T-helper 2 cell (primary cell): ENCODE measurements around the gene LCN15.

Source experiments
- DNase-seq, 5 experiments: peaks; one replicate each; pipeline versions ENCODE4 v3.0.0 to v3.0.0-alpha.2; 2012 to 2022

Gene LCN15

DNA sequence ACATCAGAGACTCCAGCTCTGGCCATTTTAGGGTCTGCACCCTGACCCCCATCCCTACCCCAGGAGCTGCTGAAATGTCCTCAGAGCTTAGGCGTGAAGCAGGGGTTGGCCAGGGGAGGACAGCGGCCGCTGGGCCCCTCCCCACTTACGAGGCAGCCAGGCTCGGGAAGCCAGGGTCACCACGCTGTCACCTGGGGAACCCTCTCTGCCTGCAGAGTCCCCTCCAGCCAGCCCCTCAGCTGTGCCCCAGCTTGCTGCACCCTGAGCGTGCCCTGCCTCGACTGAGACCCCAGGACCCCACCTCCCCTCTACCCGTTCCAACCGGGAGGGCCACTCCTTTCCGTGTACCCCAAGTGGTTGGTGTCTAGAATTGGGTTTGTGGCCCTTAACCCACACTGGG lies 24.2 kb downstream of the LCN15 start:
- DNase-seq = no peak

DNA sequence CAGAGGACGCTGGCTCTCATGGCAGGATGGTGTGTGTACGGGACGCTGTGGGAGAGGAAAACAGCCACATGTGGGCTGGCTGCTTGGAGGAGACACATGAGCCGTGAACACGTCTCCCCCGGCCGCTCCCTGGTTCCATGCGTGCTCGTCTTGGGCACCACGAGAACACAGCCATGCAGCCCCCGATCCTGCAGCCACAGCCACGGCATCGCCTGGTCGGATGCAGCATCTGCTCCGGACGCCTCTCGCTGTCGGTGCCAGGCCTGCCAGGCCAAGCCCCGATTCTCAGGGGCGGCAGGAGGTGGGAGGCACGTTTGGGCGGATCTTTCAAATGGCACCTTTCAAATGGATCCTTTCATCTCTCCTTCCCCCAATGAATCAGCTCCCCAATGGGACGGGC lies 24.8 kb downstream of the LCN15 start:
- DNase-seq = no peak

DNA sequence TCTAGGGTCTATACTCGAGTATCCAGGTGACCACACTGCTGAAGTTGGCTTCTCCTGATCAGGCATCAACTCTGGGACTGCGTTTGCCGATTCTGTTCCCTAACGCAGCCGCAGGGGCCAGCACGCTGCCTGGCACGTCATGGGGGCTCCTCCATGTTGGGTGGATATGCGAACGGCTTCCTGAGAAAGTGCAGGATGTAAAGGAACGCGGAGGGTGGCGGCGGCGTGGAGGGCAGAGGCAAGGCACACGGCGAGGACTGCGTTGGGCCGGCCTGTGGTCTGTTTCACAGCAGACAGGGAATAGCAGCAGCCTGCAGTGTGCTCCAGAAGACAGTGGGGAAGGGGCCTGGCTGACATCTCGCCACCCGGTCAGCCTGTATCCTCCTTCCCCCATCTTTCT lies 25.4 kb downstream of the LCN15 start:
- no peak for DNase-seq

DNA sequence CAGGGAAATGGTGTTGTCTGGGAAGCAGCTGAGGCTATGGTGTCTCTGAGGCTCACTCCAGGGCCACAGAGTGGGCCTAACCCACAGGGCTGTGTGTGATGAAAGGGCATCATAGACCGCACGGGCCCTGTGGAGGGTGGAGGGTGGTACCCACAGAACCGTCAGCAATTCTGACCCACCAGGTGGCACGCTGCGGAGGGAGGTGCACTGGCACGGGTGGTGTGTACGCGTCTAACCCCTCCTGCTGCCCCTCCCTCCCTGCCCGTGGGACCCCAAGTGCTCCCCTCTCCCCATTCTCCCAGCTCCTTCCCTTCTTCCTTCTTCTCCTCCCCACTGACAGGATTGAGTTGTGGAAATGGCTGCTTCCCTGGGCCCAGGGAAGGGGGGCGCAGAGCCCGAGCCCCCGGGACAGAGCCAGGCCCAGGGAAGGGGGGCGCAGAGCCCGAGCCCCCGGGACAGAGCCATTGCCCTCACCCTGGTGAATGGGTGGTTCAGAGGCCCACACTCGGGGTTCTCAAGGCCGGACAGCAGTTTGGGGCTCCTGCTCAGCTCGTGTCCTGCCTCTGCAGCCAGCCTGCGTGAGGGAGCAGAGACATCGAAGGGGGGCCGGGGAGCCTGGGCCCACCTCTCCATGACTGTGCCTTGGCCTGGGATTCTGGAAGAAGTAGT lies 28.4 kb downstream of the LCN15 start:
- no peak for DNase-seq

DNA sequence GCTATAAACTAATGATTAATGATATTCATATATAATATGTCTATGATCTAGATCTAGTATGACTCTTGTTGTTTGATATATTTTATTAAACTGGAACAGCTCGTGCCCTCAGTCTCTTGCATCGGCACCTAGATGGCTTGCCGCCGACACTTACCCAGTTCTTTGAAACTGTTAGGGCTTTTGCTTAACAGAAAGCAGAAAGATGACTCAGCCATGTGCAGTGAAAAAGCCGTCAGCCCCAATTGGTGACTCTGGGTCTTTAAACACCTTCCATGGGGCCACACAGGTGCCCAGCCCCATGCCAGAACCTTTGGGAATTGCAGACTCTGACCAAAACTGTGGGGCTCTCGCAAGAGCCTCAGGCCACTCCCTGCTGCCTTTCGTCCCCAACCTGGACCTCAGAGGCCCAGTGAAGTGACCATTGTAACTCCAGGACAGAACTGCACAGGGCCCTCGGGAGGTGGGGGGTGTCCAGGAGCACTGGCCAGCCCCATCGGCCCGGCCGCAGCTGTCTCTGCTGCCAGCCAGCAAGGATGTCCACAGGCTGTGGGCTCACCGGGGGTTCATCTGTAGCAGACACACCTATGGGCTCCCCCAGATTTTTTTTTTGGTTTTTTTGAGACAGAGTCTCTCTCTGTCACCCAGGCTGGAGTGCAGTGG lies 29.4 kb downstream of the LCN15 start:
- no peak for DNase-seq

DNA sequence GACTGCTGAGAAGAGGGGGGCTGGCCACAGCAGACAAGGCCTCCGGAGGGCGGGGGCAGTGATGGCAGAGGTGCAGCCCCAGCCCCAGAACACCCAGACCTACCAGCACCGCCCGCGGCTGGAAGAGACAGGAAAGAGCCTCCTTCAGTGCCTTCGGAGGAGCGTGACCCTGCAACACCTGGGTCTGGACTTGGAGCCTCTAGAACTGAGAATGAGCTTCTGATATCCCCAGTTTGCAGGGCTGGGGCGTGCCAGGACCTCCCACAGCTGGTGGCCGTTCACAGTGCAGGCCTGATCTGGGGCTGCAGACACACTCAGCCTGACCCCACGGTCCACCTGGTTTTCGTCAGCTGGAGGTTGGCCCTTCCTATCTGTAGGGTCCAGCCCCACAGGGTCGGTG lies 30.7 kb downstream of the LCN15 start:
- no peak for DNase-seq

DNA sequence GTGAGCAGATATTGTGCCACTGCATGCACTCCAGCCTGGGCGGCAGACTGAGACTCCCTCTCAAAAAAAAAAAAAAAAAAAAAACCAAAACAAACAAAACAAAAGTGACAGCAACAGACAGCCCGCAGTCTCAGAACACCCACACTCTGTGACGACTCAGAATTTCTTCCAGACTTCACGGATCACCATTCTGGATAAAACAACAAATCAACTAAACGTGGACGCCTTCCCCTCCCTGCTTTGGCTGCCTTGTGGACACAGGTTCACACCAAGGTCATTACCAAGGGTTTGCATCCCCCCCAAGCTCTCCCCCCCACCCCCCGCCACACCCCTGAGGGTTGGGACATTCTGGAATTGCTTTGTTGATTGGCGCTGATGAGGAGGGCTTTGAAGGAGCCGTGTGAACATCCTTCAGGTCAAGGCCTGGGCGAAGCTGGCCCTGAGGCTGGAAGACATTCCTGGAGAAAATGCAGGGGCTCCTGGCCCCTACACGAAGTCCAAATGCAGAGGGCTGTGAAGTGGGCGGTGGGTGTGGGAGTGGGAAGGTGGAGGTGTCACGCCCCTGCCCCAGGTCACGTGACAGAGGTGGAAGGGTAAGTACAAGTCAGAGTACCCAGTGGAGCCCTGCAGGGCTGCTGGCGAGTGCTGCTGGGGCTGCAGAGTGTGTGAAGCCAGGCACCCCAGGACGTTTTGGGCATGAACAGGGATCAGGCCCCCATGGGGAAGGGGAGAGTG lies 31.7 kb downstream of the LCN15 start:
- DNase-seq = no peak

DNA sequence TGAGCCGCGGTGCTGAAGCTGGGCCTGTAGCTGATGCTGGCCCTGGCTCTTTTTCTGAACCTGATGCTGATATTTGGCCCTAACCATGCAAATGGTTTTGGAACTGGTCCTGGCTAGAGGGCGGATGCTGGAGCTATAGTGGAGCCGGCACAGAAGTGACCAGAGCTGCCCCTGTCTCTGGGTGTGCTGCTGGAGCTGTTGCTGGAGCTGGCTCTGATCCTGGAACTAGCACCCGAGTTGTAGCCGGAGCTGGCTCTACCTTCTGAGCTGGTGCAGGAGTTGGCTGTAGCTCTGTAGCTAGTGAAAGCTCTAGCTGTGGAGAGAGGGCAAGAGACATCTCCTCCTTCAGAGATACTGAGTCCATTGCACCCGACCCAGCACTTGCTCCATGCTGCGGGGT lies 34.4 kb downstream of the LCN15 start:
- no peak for DNase-seq

DNA sequence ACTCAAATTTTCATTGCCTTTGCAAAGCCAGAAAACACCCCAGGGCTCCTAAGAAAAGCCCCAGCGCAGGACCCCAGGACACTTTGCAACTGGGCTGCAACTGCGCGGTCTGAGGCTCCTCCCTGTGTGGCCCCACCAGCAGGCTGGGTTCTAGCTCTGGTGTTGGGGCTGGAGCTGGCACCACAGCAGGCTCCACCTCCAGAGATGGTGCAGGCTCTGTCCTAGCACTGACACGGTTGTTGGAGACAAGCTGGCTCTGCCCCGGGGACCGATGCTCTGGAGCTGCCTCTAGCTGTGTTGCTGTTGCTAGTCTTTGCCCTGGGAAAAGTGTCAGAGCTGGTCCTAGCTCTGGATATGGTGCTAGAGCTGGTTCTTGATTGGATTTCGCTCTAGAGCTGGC lies 35.2 kb downstream of the LCN15 start:
- DNase-seq = peak in 1 of 5 experiments; percentile 34

DNA sequence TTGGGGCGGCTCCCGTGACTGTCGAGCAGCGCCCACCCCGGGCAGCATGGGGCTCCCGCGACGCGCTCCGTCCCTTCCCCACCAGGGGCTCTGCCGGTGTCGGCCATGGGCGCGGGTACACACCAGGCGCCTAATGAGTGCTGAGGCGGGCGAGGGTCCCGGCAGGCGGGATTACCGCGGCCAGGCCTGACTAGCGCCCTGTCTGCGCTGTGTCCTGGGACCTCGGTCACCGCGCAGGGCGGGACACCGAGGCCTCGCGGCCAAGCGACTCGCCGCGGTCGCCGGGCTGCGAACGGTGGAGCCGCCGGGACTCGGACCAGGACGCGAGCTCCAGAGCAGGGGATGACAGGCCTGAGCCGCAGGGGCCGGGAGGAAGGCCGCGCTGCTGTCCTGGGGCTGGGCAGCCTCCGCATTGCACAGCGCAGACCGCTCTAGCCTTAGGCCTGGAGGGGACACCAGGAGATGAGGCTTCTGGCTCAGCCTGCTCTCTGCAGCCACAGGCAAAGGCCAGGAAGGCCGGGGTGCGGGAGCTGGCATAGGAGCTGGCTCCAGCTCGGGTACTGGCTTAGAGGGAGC lies 35.7 kb downstream of the LCN15 start:
- DNase-seq = no peak

DNA sequence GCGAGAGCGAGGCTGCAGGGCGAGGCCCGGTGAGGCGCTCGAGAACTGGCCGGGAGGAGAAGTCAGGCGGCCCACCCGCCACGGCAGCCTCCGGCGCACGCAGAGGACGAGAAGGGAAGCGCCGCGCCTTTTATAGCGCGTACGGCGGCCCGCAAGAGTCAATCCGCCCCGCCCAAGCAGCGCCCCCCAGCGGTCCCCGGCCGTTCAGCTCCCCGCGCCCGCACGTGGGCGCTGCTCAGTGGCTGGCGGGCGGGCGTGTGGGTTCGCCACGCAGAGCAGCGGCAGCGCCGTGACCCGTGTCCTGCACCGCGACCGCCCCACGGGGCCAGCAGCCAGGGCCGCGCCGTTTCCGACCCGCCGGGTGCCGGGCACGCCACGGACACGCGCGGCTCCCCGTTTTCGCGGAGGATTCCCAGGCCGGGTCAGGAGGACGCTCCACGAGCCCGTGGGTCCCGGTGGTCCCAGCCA lies 36.2 kb downstream of the LCN15 start:
- DNase-seq = peak; percentile 84 to 93 (median 87)

DNA sequence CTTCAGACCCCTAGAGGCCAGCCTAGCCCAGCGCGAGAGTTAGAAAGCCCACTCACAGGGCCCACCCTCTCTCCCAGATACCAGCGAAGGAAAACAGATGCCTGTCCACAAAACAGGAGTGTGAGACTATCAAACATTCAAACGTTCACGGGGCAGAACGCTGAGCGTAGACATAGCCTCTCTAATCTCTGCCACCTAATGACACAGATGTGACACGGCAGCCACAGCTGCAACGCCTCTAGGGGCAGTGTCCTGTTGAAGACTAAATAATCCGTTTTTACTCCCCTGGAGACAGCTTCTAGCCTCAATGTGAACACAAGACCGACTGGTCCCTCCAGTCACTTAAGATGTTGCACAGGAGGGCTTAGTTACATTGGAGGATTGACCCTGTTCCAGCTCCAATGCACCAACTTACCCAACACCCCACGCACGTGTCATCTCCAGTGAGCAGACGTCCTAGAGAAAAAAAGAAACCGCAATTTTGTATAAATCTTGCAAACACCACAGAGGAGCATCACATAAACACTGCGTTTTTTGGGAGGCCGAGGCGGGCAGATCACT lies 37.6 kb downstream of the LCN15 start:
- peak in 3 of 5 experiments; percentile 17 to 81 (median 45) for DNase-seq

DNA sequence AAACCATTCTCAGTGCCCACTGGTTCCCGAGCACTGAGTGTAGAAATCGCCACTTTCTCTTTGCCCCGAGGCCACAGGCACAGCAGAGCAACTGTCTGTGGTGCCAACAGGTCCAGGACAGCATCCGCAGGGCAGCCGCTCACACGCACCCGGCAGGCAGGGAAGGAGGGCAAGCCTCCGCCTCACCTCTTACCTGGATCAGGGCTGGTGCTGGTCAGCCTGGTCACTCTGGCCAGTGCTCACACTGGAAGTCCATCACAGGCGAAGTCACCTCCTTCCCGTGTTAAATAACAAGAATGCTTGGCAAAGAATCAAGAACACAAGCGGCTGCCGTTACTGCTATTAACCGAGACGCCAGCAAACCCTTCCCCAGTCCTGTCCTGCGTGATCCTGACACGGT lies 38.2 kb downstream of the LCN15 start:
- no peak for DNase-seq

DNA sequence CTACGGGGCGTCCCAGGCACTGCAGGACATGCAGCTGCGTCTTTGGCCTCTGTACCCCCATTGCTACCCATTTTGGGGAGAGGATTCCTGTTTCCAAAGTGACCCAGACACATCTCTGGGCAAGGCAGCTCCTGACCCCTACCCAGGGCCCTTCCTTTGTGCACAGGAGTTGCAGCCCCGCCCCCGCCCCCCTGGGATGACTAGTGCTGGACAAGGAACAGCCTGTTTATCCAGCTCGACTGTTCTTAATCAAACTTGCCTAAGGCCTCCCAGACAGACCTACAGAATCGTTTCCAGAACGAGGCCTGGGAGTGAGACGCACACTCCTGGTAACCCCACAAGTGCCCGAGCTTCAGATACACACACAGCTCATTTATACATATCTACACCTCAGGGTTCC lies 38.7 kb downstream of the LCN15 start:
- no peak for DNase-seq

DNA sequence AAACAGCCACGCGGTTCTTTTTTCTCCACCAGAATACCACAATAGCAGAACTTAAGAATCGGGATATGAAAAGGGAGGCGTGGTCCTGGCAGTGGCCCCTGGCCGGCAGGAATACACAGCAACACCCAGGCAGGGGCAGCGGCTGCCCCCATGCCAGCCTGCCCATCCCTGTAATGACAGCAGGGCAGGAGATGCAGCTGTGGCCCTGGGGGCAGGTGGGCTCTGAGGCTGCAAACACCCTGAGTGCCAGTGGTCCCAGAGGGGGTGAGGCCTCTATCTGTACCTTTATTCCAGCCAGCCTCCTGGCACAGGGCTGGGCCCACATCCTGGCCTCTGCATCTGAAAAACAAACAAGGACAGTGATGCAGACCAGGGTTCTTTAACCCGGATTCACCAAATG lies 39.5 kb downstream of the LCN15 start:
- no peak for DNase-seq

DNA sequence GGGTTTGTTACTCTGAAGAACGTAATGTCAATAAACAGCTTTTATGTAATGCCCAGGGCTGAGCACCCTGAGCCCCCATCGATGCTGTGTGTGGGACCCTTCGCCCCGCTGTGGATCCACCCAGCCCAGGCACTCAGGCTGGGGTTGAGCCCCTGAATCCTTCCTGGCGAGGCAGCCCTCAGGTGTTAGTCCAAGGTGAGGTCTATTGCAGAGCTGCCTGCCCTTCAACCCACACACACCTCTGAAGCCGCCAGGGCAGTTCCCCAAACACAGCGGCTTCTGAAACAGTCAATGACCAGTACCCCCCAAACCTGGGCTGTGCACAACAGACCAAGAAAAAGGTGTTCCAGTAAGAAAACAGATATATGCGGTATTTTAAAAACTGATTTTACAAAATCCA lies 40.3 kb downstream of the LCN15 start:
- DNase-seq = no peak

DNA sequence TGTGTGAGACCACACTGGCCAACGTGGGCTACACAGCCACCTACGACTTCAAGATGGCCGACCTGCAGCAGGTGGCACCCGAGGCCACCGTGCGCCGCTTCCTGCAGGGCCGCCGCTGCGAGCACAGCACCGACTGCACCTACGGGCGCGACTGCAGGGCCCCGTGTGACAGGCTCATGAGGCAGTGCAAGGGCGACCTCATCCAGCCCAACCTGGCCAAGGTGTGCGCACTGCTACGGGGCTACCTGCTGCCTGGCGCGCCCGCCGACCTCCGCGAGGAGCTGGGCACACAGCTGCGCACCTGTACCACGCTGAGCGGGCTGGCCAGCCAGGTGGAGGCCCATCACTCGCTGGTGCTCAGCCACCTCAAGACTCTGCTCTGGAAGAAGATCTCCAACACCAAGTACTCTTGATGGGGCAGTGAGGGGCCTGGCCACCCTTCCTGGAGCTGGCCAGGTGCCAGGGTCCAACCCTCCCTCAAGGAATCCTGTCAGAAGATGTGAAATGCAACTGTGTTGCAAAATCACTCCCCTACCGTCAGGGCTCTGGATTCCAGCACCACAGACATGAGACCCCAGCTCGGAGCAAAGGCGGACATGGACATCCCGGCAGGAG lies 40.8 kb downstream of the LCN15 start:
- no peak for DNase-seq

DNA sequence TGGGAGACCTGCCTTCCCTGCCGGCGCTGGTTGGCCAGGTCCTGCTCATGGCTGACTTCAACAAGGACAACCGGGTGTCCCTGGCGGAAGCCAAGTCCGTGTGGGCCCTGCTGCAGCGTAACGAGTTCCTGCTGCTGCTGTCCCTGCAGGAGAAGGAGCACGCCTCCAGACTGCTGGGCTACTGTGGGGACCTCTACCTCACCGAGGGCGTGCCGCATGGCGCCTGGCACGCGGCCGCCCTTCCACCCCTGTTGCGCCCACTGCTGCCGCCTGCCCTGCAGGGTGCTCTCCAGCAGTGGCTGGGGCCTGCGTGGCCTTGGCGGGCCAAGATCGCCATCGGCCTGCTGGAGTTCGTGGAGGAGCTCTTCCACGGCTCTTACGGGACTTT lies 41.4 kb downstream of the LCN15 start:
- DNase-seq = no peak

DNA sequence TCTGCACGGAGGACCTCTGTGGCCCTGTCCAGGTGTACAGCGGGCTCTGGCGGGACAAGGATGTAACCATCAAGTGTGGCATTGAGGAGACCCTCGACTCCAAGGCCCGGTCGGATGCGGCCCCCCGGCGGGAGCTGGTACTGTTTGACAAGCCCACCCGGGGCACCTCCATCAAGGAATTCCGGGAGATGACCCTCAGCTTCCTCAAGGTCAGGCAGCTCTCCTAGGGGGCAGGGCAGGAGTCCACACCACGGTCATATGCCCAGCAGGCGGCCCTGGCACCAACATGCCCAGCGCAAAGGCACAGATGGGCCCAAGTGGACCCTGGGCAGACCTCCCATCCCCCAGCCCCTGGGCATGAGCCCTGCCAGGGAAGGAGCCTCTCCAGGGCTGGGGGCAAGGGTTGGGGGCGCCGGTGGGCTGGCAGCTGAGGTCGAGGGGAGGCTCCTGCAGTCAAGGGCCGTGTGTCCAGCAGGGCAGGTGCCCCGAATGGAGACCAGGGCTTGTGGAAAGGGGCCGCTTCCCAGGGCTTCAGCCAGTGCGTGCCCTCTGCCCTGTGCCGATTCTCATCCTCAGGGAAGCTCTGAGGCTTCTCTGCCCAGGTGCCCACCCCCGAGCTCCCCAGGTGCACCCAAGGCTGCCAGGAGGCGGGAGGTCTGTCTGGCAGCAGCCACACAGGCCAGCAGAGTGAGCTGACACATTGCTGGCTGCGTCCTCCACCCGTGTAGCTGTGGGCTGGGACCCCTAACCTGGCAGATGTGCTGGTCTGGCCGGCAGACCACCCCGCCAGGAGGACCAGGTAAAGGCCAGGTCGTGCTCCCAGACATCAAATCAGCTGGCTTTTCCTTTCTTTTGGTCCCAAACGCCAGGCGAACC lies 42.0 kb downstream of the LCN15 start:
- no peak for DNase-seq

DNA sequence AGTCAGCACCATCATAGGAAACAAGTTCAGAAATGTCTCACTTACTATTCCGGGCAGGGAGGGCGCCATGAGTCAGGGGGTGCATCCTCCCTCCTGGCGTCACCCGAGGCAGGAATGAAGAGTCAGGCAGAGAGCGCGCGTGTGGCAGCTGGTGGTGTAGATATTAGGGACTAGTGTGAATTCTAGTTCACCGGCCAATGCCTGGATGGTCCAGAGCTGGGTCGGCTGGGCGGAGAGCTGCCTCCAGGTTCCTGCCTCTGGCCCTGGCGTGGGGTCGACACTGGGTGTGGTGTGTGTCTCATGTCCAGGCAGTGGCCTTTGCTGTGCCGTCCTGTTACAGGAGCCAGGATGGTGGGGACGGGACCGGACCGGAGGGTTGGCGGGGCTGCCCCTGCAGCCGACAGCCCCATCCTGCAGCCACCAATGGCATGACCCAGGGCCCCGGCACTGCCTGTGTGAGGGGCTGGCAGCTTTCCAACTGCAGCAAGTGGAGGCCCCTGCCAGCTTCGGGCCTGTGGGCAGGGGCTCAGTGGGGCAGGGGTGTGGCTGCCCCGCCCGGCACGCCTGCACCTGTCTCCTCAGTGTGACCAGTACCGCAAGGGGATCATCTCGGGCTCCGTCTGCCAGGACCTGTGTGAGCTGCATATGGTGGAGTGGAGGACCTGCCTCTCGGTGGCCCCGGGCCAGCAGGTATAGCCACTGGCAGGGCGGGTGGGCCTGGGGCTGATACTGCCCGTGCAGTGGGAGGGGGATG lies 42.8 kb downstream of the LCN15 start:
- DNase-seq = no peak

DNA sequence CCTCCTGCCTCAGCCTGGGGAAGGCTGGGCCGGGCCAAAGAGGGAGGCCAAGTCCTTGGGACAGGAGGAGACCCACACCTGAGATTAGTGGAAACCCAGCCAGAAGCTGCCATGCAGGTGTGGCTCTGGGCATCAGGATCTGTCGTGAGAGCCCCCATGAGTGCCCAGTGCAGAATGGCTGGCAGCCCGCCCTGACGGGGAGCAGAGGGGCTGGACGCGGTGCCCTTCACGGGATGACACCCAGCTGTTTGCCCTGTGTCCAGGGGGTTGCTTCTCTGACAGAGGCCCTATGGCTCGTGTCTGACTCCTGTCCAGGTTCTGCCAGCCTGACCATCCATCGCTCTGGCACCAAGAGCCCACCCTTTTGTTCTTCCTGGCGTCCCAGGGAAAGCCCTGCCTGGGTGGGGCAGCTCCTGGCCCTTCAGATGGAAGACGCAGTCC lies 43.4 kb downstream of the LCN15 start:
- DNase-seq = no peak
